SHP77 (cell line): Measurements from ENCODE around the gene STH.
"Not testable (repeated sequence)": the region's sequence is repeated elsewhere in the genome, so short reads cannot be mapped to it uniquely, and the experiment has no call there.

Experiments used
- DNase-seq, 2 experiments: peaks; one replicate each; lab custom pipeline; 2025; lab: John Stamatoyannopoulos, UW

STH gene

DNA sequence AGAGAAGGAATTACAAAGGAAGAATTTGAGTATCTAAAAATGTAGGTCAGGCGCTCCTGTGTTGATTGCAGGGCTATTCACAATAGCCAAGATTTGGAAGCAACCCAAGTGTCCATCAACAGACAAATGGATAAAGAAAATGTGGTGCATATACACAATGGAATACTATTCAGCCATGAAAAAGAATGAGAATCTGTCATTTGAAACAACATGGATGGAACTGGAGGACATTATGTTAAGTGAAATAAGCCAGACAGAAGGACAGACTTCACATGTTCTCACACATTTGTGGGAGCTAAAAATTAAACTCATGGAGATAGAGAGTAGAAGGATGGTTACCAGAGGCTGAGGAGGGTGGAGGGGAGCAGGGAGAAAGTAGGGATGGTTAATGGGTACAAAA, 7.0 kb downstream of the STH start:
- not testable (repeated sequence) for DNase-seq

- DNase-seq, result no peak
These were observed 8.5 kb downstream of the STH start for GRCh38 chr17:46007461-46007965.

DNA sequence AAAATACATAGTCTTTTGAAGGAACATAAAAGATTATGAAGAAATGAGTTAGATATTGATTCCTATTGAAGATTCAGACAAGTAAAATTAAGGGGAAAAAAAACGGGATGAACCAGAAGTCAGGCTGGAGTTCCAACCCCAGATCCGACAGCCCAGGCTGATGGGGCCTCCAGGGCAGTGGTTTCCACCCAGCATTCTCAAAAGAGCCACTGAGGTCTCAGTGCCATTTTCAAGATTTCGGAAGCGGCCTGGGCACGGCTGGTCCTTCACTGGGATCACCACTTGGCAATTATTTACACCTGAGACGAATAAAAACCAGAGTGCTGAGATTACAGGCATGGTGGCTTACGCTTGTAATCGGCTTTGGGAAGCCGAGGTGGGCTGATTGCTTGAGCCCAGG, 9.5 kb downstream of the STH start:
- no peak for DNase-seq

DNA sequence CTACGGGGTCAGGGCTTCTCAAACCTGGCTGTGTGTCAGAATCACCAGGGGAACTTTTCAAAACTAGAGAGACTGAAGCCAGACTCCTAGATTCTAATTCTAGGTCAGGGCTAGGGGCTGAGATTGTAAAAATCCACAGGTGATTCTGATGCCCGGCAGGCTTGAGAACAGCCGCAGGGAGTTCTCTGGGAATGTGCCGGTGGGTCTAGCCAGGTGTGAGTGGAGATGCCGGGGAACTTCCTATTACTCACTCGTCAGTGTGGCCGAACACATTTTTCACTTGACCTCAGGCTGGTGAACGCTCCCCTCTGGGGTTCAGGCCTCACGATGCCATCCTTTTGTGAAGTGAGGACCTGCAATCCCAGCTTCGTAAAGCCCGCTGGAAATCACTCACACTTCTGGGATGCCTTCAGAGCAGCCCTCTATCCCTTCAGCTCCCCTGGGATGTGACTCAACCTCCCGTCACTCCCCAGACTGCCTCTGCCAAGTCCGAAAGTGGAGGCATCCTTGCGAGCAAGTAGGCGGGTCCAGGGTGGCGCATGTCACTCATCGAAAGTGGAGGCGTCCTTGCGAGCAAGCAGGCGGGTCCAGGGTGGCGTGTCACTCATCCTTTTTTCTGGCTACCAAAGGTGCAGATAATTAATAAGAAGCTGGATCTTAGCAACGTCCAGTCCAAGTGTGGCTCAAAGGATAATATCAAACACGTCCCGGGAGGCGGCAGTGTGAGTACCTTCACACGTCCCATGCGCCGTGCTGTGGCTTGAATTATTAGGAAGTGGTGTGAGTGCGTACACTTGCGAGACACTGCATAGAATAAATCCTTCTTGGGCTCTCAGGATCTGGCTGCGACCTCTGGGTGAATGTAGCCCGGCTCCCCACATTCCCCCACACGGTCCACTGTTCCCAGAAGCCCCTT, 10.9 kb downstream of the STH start:
- no peak for DNase-seq

DNA sequence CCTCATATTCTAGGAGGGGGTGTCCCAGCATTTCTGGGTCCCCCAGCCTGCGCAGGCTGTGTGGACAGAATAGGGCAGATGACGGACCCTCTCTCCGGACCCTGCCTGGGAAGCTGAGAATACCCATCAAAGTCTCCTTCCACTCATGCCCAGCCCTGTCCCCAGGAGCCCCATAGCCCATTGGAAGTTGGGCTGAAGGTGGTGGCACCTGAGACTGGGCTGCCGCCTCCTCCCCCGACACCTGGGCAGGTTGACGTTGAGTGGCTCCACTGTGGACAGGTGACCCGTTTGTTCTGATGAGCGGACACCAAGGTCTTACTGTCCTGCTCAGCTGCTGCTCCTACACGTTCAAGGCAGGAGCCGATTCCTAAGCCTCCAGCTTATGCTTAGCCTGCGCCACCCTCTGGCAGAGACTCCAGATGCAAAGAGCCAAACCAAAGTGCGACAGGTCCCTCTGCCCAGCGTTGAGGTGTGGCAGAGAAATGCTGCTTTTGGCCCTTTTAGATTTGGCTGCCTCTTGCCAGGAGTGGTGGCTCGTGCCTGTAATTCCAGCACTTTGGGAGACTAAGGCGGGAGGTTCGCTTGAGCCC, 11.6 kb downstream of the STH start:
- no peak for DNase-seq

- DNase-seq, result no peak
These were observed 12.9 kb downstream of the STH start for GRCh38 chr17:46011711-46012505.

DNA sequence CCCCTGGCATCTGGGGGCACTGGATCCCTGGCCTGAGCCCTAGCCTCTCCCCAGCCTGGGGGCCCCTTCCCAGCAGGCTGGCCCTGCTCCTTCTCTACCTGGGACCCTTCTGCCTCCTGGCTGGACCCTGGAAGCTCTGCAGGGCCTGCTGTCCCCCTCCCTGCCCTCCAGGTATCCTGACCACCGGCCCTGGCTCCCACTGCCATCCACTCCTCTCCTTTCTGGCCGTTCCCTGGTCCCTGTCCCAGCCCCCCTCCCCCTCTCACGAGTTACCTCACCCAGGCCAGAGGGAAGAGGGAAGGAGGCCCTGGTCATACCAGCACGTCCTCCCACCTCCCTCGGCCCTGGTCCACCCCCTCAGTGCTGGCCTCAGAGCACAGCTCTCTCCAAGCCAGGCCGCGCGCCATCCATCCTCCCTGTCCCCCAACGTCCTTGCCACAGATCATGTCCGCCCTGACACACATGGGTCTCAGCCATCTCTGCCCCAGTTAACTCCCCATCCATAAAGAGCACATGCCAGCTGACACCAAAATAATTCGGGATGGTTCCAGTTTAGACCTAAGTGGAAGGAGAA, 13.5 kb downstream of the STH start:
- DNase-seq, result no peak

DNA sequence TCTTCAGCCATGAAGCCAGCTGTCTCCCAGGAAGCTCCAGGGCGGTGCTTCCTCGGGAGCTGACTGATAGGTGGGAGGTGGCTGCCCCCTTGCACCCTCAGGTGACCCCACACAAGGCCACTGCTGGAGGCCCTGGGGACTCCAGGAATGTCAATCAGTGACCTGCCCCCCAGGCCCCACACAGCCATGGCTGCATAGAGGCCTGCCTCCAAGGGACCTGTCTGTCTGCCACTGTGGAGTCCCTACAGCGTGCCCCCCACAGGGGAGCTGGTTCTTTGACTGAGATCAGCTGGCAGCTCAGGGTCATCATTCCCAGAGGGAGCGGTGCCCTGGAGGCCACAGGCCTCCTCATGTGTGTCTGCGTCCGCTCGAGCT, 14.1 kb downstream of the STH start:
- no peak for DNase-seq

DNA sequence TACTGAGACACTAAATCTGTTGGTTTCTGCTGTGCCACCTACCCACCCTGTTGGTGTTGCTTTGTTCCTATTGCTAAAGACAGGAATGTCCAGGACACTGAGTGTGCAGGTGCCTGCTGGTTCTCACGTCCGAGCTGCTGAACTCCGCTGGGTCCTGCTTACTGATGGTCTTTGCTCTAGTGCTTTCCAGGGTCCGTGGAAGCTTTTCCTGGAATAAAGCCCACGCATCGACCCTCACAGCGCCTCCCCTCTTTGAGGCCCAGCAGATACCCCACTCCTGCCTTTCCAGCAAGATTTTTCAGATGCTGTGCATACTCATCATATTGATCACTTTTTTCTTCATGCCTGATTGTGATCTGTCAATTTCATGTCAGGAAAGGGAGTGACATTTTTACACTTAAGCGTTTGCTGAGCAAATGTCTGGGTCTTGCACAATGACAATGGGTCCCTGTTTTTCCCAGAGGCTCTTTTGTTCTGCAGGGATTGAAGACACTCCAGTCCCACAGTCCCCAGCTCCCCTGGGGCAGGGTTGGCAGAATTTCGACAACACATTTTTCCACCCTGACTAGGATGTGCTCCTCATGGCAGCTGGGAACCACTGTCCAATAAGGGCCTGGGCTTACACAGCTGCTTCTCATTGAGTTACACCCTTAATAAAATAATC, 14.6 kb downstream of the STH start:
- no peak for DNase-seq

DNA sequence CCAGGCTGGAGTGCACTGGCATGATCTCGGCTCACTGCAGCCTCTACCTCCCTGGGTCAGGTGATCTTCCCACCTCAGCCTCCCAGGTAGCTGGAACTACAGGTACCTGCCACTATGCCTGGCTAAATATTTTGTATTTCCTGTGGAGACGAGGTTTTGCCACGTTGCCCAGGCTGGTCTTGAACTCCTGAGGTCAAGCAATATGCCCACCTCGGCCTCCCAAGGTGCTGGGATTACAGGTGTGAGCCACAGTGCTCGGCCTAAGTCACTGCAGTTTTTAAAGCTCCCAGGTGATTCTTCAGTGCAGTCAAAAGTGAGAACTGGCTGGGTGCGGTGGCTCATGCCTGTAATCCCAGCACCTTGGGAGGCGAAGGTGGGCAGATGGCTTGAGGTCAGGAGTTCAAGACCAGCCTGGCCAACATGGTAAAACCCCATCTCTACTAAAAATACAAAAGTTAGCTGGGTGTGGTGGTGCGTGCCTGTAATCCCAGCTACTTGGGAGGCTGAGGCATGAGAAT, 20.4 kb downstream of the STH start:
- not testable (repeated sequence) for DNase-seq

GRCh38 chr17:46020023-46020761, 21.1 kb downstream of the STH start:
- DNase-seq, result no peak

DNA sequence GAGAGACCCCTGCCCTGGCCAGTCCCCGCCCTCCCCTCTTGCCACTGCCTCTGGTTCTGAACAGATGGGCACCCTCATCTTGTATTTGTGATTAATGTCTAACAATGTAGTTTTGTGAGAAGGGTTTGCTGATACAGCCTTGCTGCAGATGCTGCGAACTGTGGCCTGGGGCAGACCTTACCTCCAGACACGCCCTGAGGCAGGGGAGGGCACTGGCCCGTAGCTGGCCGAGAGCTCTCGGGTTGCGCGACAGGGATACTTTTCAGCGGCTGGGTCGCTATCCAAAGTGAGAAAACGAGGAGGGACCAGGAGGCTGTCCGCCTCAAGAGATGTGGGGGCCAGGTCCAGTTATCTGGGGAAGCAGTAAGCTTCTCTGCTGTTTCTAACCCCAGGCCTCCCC, 21.9 kb downstream of the STH start:
- DNase-seq, result no peak

DNA sequence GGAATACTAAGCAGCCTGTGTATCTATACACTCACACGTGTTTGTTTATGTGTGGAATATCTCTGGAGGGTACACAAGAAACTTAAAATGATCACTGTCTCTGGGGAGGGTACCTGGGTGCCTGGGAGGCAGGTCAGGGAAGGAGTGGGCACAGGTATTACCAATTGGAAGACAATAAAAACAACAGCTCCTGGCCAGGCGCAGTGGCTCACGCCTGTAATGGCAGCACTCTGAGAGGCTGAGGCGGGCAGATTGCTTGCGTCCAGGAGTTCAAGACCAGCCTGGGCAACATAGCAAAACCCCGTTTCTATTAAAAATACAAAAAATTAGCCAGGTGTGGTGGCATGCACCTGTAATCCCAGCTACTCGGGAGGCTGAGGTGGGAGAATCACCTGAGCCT, 24.3 kb downstream of the STH start:
- DNase-seq, result not testable (repeated sequence)

GRCh38 chr17:46023783-46024388, 24.8 kb downstream of the STH start:
- DNase-seq, result no peak

DNA sequence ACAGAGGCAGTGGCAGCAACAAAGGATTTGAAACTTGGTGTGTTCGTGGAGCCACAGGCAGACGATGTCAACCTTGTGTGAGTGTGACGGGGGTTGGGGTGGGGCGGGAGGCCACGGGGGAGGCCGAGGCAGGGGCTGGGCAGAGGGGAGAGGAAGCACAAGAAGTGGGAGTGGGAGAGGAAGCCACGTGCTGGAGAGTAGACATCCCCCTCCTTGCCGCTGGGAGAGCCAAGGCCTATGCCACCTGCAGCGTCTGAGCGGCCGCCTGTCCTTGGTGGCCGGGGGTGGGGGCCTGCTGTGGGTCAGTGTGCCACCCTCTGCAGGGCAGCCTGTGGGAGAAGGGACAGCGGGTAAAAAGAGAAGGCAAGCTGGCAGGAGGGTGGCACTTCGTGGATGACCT, 25.5 kb downstream of the STH start:
- no peak for DNase-seq

DNA sequence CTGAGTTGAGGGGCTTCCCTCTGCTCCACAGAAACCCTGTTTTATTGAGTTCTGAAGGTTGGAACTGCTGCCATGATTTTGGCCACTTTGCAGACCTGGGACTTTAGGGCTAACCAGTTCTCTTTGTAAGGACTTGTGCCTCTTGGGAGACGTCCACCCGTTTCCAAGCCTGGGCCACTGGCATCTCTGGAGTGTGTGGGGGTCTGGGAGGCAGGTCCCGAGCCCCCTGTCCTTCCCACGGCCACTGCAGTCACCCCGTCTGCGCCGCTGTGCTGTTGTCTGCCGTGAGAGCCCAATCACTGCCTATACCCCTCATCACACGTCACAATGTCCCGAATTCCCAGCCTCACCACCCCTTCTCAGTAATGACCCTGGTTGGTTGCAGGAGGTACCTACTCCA, 26.0 kb downstream of the STH start:
- no peak for DNase-seq

GRCh38 chr17:46025510-46026165, 26.6 kb downstream of the STH start:
- DNase-seq, result no peak

- no peak for DNase-seq
These were observed 27.4 kb downstream of the STH start for GRCh38 chr17:46026166-46027047.
